Body of pancreas (tissue), 4 donors: ENCODE data around the gene TMEM212.

Source experiments
- CTCF ChIP-seq, 7 experiments: fragments of 450-650 bp in 4 of 7; fragments of 200-600 bp in 3 of 7; sonication (generic) in 3 of 7; IDR thresholded peaks; one replicate each; pipeline ENCODE4 v1.5.1; 2016 to 2019; ENCODE audit warnings: antibody characterized with exemption in 7 of 7
- POLR2A ChIP-seq, 3 donors: fragments of 450-650 bp; IDR thresholded peaks; one replicate each; pipeline ENCODE4 v1.6.1; 2016; ENCODE audit warnings: antibody characterized with exemption in 3 of 3, mild to moderate bottlenecking in 2 of 3

- no peak for TF ChIP-seq CTCF (IDR thresholded peaks at IDR 0.05)
- no peak for TF ChIP-seq POLR2A (IDR thresholded peaks at IDR 0.05)
Measured at GRCh38 chr3:171828902-171829770, 14.0 kb upstream of the TMEM212 start.
